ENCODE measurements around the gene CHD5. TPM values are rescaled to one million over a fixed set of nuclear protein-coding genes. Genes with fewer than 3 reads are reported as not detected.

The CHD5 gene
- total and polyA plus RNA-seq, 5 donors from 2014 or later: not detected

GRCh38 chr1:6108937-6109614, 71.0 kb downstream of the CHD5 start:
- H3K27me3 ChIP-seq (ENCODE audit: control insufficient read depth, insufficient read depth, low read length): no peaks in the 10 kb centered on the region
- DNase-seq: peak in 1 of 3 donors; percentile 56
- H3K9me3 ChIP-seq (ENCODE audit: control insufficient read depth in 2 of 2, low read length in 2 of 2): no peaks in the 10 kb centered on the region
- no peak overlapping the region for H3K27ac ChIP-seq (ENCODE audit: insufficient read depth, low read length, poor library complexity, severe bottlenecking)
- no peak overlapping the region for H3K27ac Mint-ChIP-seq
- H3K4me1 Mint-ChIP-seq: no peaks in the 10 kb centered on the region
- H3K36me3 Mint-ChIP-seq: no peaks in the 10 kb centered on the region
- no peaks in the 10 kb centered on the region for H3K27me3 Mint-ChIP-seq
- H3K4me3 ChIP-seq (ENCODE audit: low read depth, low read length): no peak overlapping the region
- ATAC-seq (ENCODE audit: low read depth in 2 of 2): peak in 1 of 2 donors; percentile 35
- H3K4me1 ChIP-seq (ENCODE audit: control insufficient read depth, insufficient read depth, low read length, poor library complexity, severe bottlenecking): no peaks in the 10 kb centered on the region
- H3K36me3 ChIP-seq (ENCODE audit: control insufficient read depth, insufficient read depth, low read length): no peaks in the 10 kb centered on the region
- no peak overlapping the region for H3K4me3 Mint-ChIP-seq
- peaks cover 0 to 3% (median 0%) of the 10 kb centered on the region in 7 donors for H3K9me3 Mint-ChIP-seq

- H3K36me3 ChIP-seq (ENCODE audit: control insufficient read depth, insufficient read depth, low read length): no peaks in the 10 kb centered on the region
- Mint-ChIP-seq H3K27ac (no peak overlapping the region), H3K36me3 (no peaks in the 10 kb centered on the region), H3K27me3 (no peaks in the 10 kb centered on the region), H3K9me3 (peaks cover 0 to 3% (median 0%) of the 10 kb centered on the region in 7 donors), H3K4me3 (no peak overlapping the region), H3K4me1 (no peaks in the 10 kb centered on the region)
- DNase-seq: no peak
- no peaks in the 10 kb centered on the region for H3K4me1 ChIP-seq (ENCODE audit: control insufficient read depth, insufficient read depth, low read length, poor library complexity, severe bottlenecking)
- H3K4me3 ChIP-seq (ENCODE audit: low read depth, low read length): no peak overlapping the region
- H3K27ac ChIP-seq (ENCODE audit: insufficient read depth, low read length, poor library complexity, severe bottlenecking): no peak overlapping the region
- ATAC-seq (ENCODE audit: low read depth in 2 of 2): no peak
- no peaks in the 10 kb centered on the region for H3K27me3 ChIP-seq (ENCODE audit: control insufficient read depth, insufficient read depth, low read length)
- no peaks in the 10 kb centered on the region for H3K9me3 ChIP-seq (ENCODE audit: control insufficient read depth in 2 of 2, low read length in 2 of 2)
Observed at GRCh38 chr1:6108476-6108875, 71.6 kb downstream of the CHD5 start.

GRCh38 chr1:6107409-6108356, 72.4 kb downstream of the CHD5 start:
- H3K4me3 Mint-ChIP-seq: no peak overlapping the region
- Histone ChIP-seq H3K27ac (ENCODE audit: insufficient read depth, low read length, poor library complexity, severe bottlenecking) (no peak overlapping the region), H3K4me3 (ENCODE audit: low read depth, low read length) (no peak overlapping the region), H3K27me3 (ENCODE audit: control insufficient read depth, insufficient read depth, low read length) (no peaks in the 10 kb centered on the region), H3K9me3 (ENCODE audit: control insufficient read depth in 2 of 2, low read length in 2 of 2) (no peaks in the 10 kb centered on the region), H3K4me1 (ENCODE audit: control insufficient read depth, insufficient read depth, low read length, poor library complexity, severe bottlenecking) (no peaks in the 10 kb centered on the region), H3K36me3 (ENCODE audit: control insufficient read depth, insufficient read depth, low read length) (no peaks in the 10 kb centered on the region)
- ATAC-seq (ENCODE audit: low read depth in 2 of 2) (no peak), DNase-seq (no peak)
- no peak overlapping the region for H3K27ac Mint-ChIP-seq
- no peaks in the 10 kb centered on the region for H3K4me1 Mint-ChIP-seq
- peaks cover 0 to 3% (median 0%) of the 10 kb centered on the region in 7 donors for H3K9me3 Mint-ChIP-seq
- no peaks in the 10 kb centered on the region for H3K36me3 Mint-ChIP-seq
- no peaks in the 10 kb centered on the region for H3K27me3 Mint-ChIP-seq

- H3K27me3 Mint-ChIP-seq: no peaks in the 10 kb centered on the region
Observed at GRCh38 chr1:6106977-6107376, 73.1 kb downstream of the CHD5 start.

GRCh38 chr1:6106321-6106731, 73.8 kb downstream of the CHD5 start:
- Histone ChIP-seq H3K4me3 (ENCODE audit: low read depth, low read length) (no peak overlapping the region), H3K9me3 (ENCODE audit: control insufficient read depth in 2 of 2, low read length in 2 of 2) (no peaks in the 10 kb centered on the region), H3K27me3 (ENCODE audit: control insufficient read depth, insufficient read depth, low read length) (no peaks in the 10 kb centered on the region), H3K36me3 (ENCODE audit: control insufficient read depth, insufficient read depth, low read length) (no peaks in the 10 kb centered on the region), H3K4me1 (ENCODE audit: control insufficient read depth, insufficient read depth, low read length, poor library complexity, severe bottlenecking) (no peaks in the 10 kb centered on the region), H3K27ac (ENCODE audit: insufficient read depth, low read length, poor library complexity, severe bottlenecking) (no peak overlapping the region)
- Mint-ChIP-seq H3K9me3 (peaks cover 0 to 1% (median 0%) of the 10 kb centered on the region in 7 donors), H3K36me3 (no peaks in the 10 kb centered on the region), H3K27ac (no peak overlapping the region), H3K4me1 (no peaks in the 10 kb centered on the region), H3K4me3 (no peak overlapping the region), H3K27me3 (no peaks in the 10 kb centered on the region)
- no peak for DNase-seq
- no peak for ATAC-seq (ENCODE audit: low read depth in 2 of 2)

More at GRCh38 chr1:6106977-6107376, 73.1 kb downstream of the CHD5 start:
- Mint-ChIP-seq H3K4me3 (no peak overlapping the region), H3K27ac (no peak overlapping the region), H3K9me3 (peaks cover 0 to 1% (median 0%) of the 10 kb centered on the region in 7 donors), H3K4me1 (no peaks in the 10 kb centered on the region), H3K36me3 (no peaks in the 10 kb centered on the region)
- ATAC-seq (ENCODE audit: low read depth in 2 of 2) (no peak), DNase-seq (no peak)
- no peaks in the 10 kb centered on the region for H3K36me3 ChIP-seq (ENCODE audit: control insufficient read depth, insufficient read depth, low read length)
- H3K4me1 ChIP-seq (ENCODE audit: control insufficient read depth, insufficient read depth, low read length, poor library complexity, severe bottlenecking): no peaks in the 10 kb centered on the region
- H3K27me3 ChIP-seq (ENCODE audit: control insufficient read depth, insufficient read depth, low read length): no peaks in the 10 kb centered on the region
- H3K9me3 ChIP-seq (ENCODE audit: control insufficient read depth in 2 of 2, low read length in 2 of 2): no peaks in the 10 kb centered on the region
- H3K27ac ChIP-seq (ENCODE audit: insufficient read depth, low read length, poor library complexity, severe bottlenecking): no peak overlapping the region
- H3K4me3 ChIP-seq (ENCODE audit: low read depth, low read length): no peak overlapping the region

- DNase-seq: no peak
- Mint-ChIP-seq H3K27me3 (no peaks in the 10 kb centered on the region), H3K36me3 (no peaks in the 10 kb centered on the region), H3K4me1 (no peaks in the 10 kb centered on the region), H3K4me3 (no peak overlapping the region), H3K9me3 (peaks cover 0 to 1% (median 0%) of the 10 kb centered on the region in 7 donors), H3K27ac (no peak overlapping the region)
- no peak overlapping the region for H3K27ac ChIP-seq (ENCODE audit: insufficient read depth, low read length, poor library complexity, severe bottlenecking)
- no peaks in the 10 kb centered on the region for H3K36me3 ChIP-seq (ENCODE audit: control insufficient read depth, insufficient read depth, low read length)
- no peaks in the 10 kb centered on the region for H3K9me3 ChIP-seq (ENCODE audit: control insufficient read depth in 2 of 2, low read length in 2 of 2)
- no peak for ATAC-seq (ENCODE audit: low read depth in 2 of 2)
- H3K4me1 ChIP-seq (ENCODE audit: control insufficient read depth, insufficient read depth, low read length, poor library complexity, severe bottlenecking): no peaks in the 10 kb centered on the region
- H3K27me3 ChIP-seq (ENCODE audit: control insufficient read depth, insufficient read depth, low read length): no peaks in the 10 kb centered on the region
- no peak overlapping the region for H3K4me3 ChIP-seq (ENCODE audit: low read depth, low read length)
Observed at GRCh38 chr1:6105763-6106162, 74.4 kb downstream of the CHD5 start.

GRCh38 chr1:6105218-6105679, 74.9 kb downstream of the CHD5 start:
- Histone ChIP-seq H3K27me3 (ENCODE audit: control insufficient read depth, insufficient read depth, low read length) (no peaks in the 10 kb centered on the region), H3K4me1 (ENCODE audit: control insufficient read depth, insufficient read depth, low read length, poor library complexity, severe bottlenecking) (no peaks in the 10 kb centered on the region), H3K36me3 (ENCODE audit: control insufficient read depth, insufficient read depth, low read length) (no peaks in the 10 kb centered on the region), H3K27ac (ENCODE audit: insufficient read depth, low read length, poor library complexity, severe bottlenecking) (no peak overlapping the region), H3K4me3 (ENCODE audit: low read depth, low read length) (no peak overlapping the region), H3K9me3 (ENCODE audit: control insufficient read depth in 2 of 2, low read length in 2 of 2) (no peaks in the 10 kb centered on the region)
- Mint-ChIP-seq H3K4me1 (no peaks in the 10 kb centered on the region), H3K36me3 (no peaks in the 10 kb centered on the region), H3K9me3 (peaks cover 0 to 1% (median 0%) of the 10 kb centered on the region in 7 donors), H3K4me3 (peak overlapping the region in 1 of 4 donors; percentile 24), H3K27me3 (no peaks in the 10 kb centered on the region), H3K27ac (no peak overlapping the region)
- DNase-seq (no peak), ATAC-seq (ENCODE audit: low read depth in 2 of 2) (no peak)

All from CD4-positive, CD25-positive, alpha-beta regulatory T cell (primary cell).